SK-N-SH treated with all-trans-retinoic acid at 6 μM for 48 hours (cell line): ENCODE data around the gene RBM28.

ENCODE experiments used
- ATAC-seq: fragments of 200-7000 bp; cut with Tn5 transposase; 3 replicates; pipeline ENCODE4 v1.9.1; 2020; ENCODE audit warnings: mild to moderate bottlenecking, moderate library complexity
- ARNTL ChIP-seq: fragments of 450-650 bp; formaldehyde crosslinking; IDR thresholded peaks from 2 replicates; pipeline ENCODE4 v1.5.0; 2020; ENCODE audit warnings: low read depth, mild to moderate bottlenecking, moderate library complexity, borderline replicate concordance
- BACH2 ChIP-seq: fragments of 250-450 bp; sonication (Bioruptor Pico); IDR thresholded peaks from 2 replicates; pipeline ENCODE4 v1.9.0; 2021; ENCODE audit warnings: mild to moderate bottlenecking, borderline replicate concordance
- CSDC2 ChIP-seq: fragments of 250-450 bp; sonication (Bioruptor Pico); IDR thresholded peaks from 2 replicates; pipeline ENCODE4 v1.5.0; 2020; ENCODE audit warnings: mild to moderate bottlenecking, moderate library complexity
- GLIS3 ChIP-seq: fragments of 250-450 bp; sonication (Bioruptor Pico); IDR thresholded peaks from 2 replicates; pipeline ENCODE4 v1.5.0; 2020; ENCODE audit warnings: mild to moderate bottlenecking, moderate library complexity
- ISL1 ChIP-seq: fragments of 250-450 bp; sonication (Bioruptor Pico); IDR thresholded peaks from 2 replicates; pipeline ENCODE4 v2.1.2; 2022; ENCODE audit warnings: mild to moderate bottlenecking, moderate library complexity
- OSR1 ChIP-seq: fragments of 250-450 bp; sonication (Bioruptor Pico); IDR thresholded peaks from 2 replicates; pipeline ENCODE4 v1.8.0; 2022; ENCODE audit warnings: moderate library complexity, mild to moderate bottlenecking, inconsistent platforms
- PPARA ChIP-seq: fragments of 250-450 bp; sonication (Bioruptor Pico); IDR thresholded peaks from 2 replicates; pipeline ENCODE4 v1.5.0; 2020; ENCODE audit warnings: mild to moderate bottlenecking, borderline replicate concordance
- RARB ChIP-seq: fragments of 250-450 bp; sonication (Bioruptor Pico); IDR thresholded peaks from 2 replicates; pipeline ENCODE4 v1.8.0; 2021; ENCODE audit warnings: mild to moderate bottlenecking, moderate library complexity
- SNAI2 ChIP-seq: fragments of 250-450 bp; sonication (Bioruptor Pico); IDR thresholded peaks from 2 replicates; pipeline ENCODE4 v1.5.0; 2020; ENCODE audit warnings: mild to moderate bottlenecking, moderate library complexity
- TCF4 ChIP-seq: fragments of 250-450 bp; sonication (Bioruptor Pico); IDR thresholded peaks from 2 replicates; pipeline ENCODE4 v1.8.0; 2021; ENCODE audit warnings: mild to moderate bottlenecking, moderate library complexity, borderline replicate concordance
- TOX ChIP-seq: fragments of 250-450 bp; sonication (Bioruptor Pico); IDR thresholded peaks from 2 replicates; pipeline ENCODE4 v1.8.0; 2021; ENCODE audit warnings: mild to moderate bottlenecking, moderate library complexity, borderline replicate concordance
- ZC3H10 ChIP-seq: fragments of 250-450 bp; sonication (Bioruptor Pico); IDR thresholded peaks from 2 replicates; pipeline ENCODE4 v1.5.1; 2021; ENCODE audit warnings: mild to moderate bottlenecking, moderate library complexity
- ZFP30 ChIP-seq: fragments of 450-650 bp; formaldehyde crosslinking; IDR thresholded peaks from 2 replicates; pipeline ENCODE4 v1.5.0; 2022; ENCODE audit warnings: mild to moderate bottlenecking, moderate library complexity
- ZNF565 ChIP-seq: fragments of 450-650 bp; formaldehyde crosslinking; conservative IDR thresholded peaks from 2 replicates; pipeline ENCODE4 v1.5.0; 2020; ENCODE audit warnings: low read depth, mild to moderate bottlenecking, moderate library complexity
- ZNF70 ChIP-seq: fragments of 450-650 bp; formaldehyde crosslinking; IDR thresholded peaks from 2 replicates; pipeline ENCODE4 v1.5.0; 2020; ENCODE audit warnings: mild to moderate bottlenecking, moderate library complexity
- TF ChIP-seq, protein P1 (sequence below): fragments of 250-450 bp; sonication (Bioruptor Pico); IDR thresholded peaks from 2 replicates; pipeline ENCODE4 v1.8.0; 2020; ENCODE audit warnings: mild to moderate bottlenecking, moderate library complexity, borderline replicate concordance
- TF ChIP-seq, protein P2 (sequence below): fragments of 250-450 bp; sonication (Bioruptor Pico); IDR thresholded peaks from 2 replicates; pipeline ENCODE4 v1.8.0; 2021; ENCODE audit warnings: low read depth, mild to moderate bottlenecking, moderate library complexity, borderline replicate concordance
- TF ChIP-seq, protein P3 (sequence below): fragments of 250-450 bp; sonication (Bioruptor Pico); IDR thresholded peaks from 2 replicates; pipeline ENCODE4 v1.5.1; 2020; ENCODE audit warnings: low read depth, mild to moderate bottlenecking, moderate library complexity
- TF ChIP-seq, protein P4 (sequence below): fragments of 250-450 bp; sonication (Bioruptor Pico); IDR thresholded peaks from 2 replicates; pipeline ENCODE4 v1.5.1; 2021; ENCODE audit warnings: mild to moderate bottlenecking, moderate library complexity

The RBM28 gene

DNA sequence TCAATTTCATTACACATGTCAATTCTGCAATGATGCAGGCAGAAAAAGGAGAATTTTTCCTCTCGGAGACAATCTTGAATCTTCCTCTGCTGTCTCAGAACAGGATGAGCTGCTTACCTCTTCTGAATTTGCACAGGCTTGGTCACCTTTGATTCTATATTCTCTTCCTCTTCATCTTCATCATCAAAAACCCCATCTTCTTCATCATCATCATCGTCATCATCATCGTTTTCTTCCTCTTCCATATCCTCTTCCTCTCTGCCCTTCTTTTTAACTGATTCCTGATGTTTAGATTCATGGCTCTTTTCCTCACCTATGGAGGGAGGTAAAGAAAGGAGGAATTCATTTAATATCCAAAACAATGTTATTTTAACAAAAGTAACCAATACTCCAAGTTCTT, 8.0 kb downstream of the RBM28 start:
- ATAC-seq = no peak
- TF ChIP-seq, protein P1, sequence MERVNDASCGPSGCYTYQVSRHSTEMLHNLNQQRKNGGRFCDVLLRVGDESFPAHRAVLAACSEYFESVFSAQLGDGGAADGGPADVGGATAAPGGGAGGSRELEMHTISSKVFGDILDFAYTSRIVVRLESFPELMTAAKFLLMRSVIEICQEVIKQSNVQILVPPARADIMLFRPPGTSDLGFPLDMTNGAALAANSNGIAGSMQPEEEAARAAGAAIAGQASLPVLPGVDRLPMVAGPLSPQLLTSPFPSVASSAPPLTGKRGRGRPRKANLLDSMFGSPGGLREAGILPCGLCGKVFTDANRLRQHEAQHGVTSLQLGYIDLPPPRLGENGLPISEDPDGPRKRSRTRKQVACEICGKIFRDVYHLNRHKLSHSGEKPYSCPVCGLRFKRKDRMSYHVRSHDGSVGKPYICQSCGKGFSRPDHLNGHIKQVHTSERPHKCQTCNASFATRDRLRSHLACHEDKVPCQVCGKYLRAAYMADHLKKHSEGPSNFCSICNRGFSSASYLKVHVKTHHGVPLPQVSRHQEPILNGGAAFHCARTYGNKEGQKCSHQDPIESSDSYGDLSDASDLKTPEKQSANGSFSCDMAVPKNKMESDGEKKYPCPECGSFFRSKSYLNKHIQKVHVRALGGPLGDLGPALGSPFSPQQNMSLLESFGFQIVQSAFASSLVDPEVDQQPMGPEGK = no peak
- no peak for TF ChIP-seq ISL1 (CRISPR knock-in tag)
- no peak for TF ChIP-seq ZNF70
- no peak for TF ChIP-seq TCF4 (CRISPR knock-in tag)
- no peak for TF ChIP-seq GLIS3 (CRISPR knock-in tag)
- no peak for TF ChIP-seq TOX
- TF ChIP-seq, protein P2, sequence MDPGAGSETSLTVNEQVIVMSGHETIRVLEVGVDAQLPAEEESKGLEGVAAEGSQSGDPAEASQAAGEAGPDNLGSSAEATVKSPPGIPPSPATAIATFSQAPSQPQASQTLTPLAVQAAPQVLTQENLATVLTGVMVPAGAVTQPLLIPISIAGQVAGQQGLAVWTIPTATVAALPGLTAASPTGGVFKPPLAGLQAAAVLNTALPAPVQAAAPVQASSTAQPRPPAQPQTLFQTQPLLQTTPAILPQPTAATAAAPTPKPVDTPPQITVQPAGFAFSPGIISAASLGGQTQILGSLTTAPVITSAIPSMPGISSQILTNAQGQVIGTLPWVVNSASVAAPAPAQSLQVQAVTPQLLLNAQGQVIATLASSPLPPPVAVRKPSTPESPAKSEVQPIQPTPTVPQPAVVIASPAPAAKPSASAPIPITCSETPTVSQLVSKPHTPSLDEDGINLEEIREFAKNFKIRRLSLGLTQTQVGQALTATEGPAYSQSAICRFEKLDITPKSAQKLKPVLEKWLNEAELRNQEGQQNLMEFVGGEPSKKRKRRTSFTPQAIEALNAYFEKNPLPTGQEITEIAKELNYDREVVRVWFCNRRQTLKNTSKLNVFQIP (CRISPR knock-in tag) = no peak
- TF ChIP-seq ZNF565 (CRISPR knock-in tag) = no peak
- no peak for TF ChIP-seq CSDC2 (CRISPR knock-in tag)
- no peak for TF ChIP-seq ZFP30
- TF ChIP-seq PPARA (CRISPR knock-in tag) = no peak
- TF ChIP-seq, protein P3, sequence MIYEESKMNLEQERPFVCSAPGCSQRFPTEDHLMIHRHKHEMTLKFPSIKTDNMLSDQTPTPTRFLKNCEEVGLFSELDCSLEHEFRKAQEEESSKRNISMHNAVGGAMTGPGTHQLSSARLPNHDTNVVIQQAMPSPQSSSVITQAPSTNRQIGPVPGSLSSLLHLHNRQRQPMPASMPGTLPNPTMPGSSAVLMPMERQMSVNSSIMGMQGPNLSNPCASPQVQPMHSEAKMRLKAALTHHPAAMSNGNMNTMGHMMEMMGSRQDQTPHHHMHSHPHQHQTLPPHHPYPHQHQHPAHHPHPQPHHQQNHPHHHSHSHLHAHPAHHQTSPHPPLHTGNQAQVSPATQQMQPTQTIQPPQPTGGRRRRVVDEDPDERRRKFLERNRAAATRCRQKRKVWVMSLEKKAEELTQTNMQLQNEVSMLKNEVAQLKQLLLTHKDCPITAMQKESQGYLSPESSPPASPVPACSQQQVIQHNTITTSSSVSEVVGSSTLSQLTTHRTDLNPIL (CRISPR knock-in tag) = no peak
- no peak for TF ChIP-seq SNAI2 (CRISPR knock-in tag)
- no peak for TF ChIP-seq BACH2 (CRISPR knock-in tag)
- TF ChIP-seq, protein P4, sequence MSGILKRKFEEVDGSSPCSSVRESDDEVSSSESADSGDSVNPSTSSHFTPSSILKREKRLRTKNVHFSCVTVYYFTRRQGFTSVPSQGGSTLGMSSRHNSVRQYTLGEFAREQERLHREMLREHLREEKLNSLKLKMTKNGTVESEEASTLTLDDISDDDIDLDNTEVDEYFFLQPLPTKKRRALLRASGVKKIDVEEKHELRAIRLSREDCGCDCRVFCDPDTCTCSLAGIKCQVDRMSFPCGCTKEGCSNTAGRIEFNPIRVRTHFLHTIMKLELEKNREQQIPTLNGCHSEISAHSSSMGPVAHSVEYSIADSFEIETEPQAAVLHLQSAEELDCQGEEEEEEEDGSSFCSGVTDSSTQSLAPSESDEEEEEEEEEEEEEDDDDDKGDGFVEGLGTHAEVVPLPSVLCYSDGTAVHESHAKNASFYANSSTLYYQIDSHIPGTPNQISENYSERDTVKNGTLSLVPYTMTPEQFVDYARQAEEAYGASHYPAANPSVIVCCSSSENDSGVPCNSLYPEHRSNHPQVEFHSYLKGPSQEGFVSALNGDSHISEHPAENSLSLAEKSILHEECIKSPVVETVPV (CRISPR knock-in tag) = no peak
- no peak for TF ChIP-seq ZC3H10 (CRISPR knock-in tag)
- no peak for TF ChIP-seq ARNTL
- no peak for TF ChIP-seq RARB

DNA sequence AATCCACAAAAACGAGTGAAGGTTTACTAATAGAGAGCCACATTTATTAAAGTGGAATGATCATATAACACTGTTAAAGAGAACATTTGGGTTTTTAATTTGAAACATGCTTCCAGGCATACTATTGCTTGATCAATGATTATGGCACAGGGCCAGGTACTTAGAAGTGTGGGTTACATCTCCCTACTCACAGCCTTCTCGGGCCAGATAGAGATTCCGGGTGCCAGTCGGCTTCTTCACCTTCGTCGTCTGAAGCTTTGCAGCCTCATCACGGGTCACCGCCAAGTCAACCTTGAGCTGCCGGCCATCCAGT, 19.4 kb downstream of the RBM28 start:
- no peak for TF ChIP-seq SNAI2 (CRISPR knock-in tag)
- TF ChIP-seq ZFP30 = no peak
- TF ChIP-seq ZC3H10 (CRISPR knock-in tag) = no peak
- TF ChIP-seq, protein P2 (CRISPR knock-in tag) = no peak
- TF ChIP-seq BACH2 (CRISPR knock-in tag) = no peak
- TF ChIP-seq PPARA (CRISPR knock-in tag) = no peak
- ATAC-seq = no peak

DNA sequence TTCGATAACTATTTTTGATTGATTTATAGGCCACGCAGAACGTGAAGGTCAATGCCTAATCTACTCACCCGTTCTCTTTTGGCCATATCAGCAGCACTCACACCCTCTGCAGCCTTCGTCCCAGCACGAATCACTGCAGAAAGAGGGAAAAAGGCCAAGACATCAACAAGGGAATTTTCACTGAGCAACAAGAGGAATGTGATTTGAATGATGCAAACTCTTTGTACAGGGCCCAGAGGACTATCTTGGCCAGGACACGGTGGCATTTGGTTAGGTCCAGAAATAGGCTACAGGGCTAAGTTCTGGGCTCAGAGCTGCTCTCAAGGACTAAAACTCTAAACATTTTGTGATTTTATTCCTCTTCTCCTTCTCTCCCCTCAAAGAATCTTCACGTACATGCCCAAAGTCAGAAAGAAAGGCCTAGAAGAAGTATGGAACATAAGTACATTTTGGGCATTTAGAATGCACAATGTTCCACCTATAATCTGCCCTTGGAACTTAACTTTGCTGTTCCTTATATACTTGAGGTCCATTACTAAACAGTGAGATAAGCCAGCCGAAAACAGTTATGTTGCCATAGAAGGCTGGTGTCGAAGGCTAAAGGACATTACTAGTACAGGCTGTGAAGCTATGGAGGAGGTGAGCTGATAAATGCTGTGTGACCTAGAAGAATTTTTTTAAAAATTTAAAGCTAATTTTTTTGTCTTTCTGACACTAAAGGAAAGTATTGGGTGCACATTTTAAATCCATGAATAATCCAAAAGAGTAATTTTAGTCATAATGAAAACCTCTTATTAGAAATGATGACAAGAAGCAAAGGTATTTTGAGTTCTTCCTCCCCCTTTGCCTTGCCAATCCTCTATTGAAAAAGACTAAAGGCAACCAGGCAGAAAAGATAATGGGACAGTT, 20.0 kb downstream of the RBM28 start:
- no peak for ATAC-seq

DNA sequence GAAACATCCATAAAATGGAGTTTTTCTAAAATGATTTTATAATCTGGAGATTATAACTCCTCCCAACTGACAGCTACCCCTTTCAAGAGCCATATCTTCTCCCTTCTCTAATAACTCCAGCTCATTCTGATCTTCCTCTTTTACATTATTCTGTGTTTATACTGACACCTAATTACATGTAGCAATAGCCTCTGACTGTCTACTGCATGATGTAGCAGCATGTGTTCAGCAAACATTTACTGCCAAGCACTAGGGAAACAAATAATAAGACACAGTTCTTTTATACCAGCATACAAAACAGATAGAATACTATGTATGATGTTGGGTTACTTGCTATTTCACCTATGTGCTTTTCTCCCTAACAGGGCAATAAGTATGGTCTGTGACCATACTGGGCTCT, 20.7 kb downstream of the RBM28 start:
- ATAC-seq = no peak
- TF ChIP-seq ZNF565 (CRISPR knock-in tag) (no peak), GLIS3 (CRISPR knock-in tag) (no peak)

More for the DNA sequence above, 20.0 kb downstream of the RBM28 start:
- TF ChIP-seq ARNTL (no peak), OSR1 (CRISPR knock-in tag) (no peak), BACH2 (CRISPR knock-in tag) (no peak)
- TF ChIP-seq, all 23 proteins: peak for 0
